HG03460 (cell line): ENCODE results near the gene LCE4A.
"Not testable (repeated sequence)": the region's sequence is repeated elsewhere in the genome, so short reads cannot be mapped to it uniquely, and the experiment has no call there.

ENCODE experiments used
- ATAC-seq: cut with Tn5 transposase; IDR thresholded peaks from one replicate; pipeline ENCODE4 v1.9.1; 2021; ENCODE audit not compliant: unreplicated experiment

LCE4A gene, protein sequence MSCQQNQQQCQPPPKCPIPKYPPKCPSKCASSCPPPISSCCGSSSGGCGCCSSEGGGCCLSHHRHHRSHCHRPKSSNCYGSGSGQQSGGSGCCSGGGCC

DNA sequence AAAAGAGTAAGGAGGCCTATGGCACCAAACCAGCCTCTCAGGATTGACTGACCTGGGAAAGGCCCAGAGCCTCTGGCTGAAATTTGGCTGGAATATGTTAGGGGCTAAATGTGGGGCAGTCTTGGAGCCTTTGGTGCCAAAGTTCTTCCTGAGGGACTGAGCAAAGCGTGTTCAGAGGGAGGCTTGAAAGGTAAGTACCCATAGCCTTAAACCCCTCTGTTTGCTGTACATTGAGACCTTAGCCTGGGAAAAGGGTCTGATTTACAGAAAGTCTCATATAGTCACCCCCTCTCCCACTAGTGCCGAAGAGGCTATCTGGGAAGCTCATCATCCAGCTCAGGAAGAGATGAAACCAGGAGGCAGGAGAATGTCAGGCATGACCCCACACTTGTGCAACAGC, at the start of gene LCE4A:
LCE4A (plus strand) TSS at position 301 of the 400 bp plus-strand sequence. CDS start 916 bp downstream, outside the sequence.
- no peak for ATAC-seq

DNA sequence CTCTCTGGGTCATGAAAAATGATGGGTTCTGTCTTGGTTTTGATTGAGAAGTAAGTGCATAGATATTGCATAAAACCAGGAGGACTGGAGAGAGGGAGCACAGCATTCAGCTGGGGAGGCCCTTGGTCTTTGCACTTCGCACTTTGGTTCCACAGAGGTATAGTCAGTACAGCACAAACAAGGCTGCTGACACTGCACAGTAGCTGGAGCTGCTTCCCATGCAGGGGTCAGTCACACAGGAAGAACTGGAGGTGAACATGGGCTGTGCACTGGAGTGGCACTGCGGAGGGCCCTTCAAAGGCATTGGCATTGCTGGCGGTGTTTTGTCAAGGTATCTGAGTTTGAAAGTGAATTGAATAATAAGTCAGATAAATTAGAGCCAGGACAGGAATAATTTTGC, 49.3 kb upstream of the LCE4A start:
- no peak for ATAC-seq

DNA sequence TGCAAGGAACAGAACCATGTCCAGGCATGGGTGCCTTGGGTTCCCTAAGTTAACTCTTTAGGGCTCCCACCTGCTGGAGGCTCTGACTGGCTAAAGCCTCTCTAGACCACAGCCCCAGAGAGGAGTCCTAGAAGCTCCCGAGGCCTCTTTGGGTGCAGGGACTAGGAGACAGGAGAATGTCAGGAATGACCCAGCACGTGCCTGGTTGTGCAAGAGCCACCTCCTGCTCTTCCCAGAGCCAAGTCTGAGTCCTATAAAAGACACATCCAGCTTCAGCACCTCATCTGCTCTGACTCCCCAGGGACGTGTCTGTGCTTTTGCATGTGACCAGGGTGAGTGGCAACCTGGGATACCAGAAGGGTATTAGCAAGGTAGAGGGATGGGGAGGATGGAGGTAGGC, 44.9 kb upstream of the LCE4A start, which contains the start of gene LCE2D:
LCE2D (plus strand) TSS at position 283 of the 400 bp plus-strand sequence. CDS start 726 bp downstream, outside the sequence.
- no peak for ATAC-seq

DNA sequence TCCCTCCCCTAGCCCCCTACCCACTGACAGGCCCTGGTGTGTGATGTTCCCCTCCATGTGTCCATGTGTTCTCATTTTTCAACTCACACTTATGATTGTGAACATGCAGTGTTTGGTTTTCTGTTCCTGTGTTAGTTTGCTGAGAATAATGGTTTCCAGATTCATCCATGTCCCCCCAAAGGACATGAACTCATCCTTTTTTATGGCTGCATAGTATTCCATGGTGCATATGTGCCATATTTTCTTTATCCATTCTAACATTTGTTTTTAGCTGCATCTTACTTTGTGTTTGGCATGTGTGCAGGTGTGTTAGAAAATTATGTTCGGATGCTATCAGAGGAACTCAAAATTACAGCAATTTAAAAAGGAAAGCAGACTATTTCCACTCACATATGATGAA, 41.8 kb upstream of the LCE4A start:
- ATAC-seq: not testable (repeated sequence)

DNA sequence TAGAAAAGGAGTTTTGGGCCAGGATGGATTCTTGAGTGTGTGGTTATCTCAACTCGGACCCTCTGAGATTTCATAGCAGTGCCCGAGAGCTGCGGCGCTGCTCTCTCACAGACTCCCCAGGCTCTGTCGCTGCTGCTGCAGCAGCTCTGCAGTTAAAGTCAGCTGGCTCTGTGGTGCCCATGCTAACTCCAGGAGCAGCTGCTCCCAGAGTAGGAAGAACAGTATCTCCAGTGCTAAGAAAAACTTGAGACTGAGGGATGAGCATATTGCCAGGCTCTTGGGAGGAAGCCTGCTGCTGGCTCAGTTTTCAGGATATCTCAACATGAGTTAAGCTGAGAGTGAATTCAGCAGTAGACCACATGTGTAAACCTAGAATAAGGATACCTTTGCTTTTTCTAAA, 40.3 kb upstream of the LCE4A start:
- ATAC-seq: no peak

DNA sequence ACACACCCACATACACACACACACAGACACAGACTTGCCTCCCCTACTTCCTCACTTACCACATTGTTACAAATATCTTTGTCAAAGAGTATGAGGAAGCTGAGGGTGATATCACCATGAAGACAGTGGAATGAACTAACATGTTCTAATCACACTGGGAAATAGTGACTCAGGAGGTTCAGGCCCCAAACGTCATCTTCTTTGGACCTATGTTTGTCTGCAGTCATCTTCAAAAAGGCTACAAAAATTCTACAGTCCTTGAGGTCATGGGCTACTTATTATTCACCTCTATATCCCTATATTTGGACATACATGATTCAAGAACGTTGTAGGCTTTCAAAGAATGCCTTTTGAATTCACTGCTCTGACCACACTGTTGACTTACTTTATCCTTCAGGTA, 34.9 kb upstream of the LCE4A start:
- no peak for ATAC-seq

DNA sequence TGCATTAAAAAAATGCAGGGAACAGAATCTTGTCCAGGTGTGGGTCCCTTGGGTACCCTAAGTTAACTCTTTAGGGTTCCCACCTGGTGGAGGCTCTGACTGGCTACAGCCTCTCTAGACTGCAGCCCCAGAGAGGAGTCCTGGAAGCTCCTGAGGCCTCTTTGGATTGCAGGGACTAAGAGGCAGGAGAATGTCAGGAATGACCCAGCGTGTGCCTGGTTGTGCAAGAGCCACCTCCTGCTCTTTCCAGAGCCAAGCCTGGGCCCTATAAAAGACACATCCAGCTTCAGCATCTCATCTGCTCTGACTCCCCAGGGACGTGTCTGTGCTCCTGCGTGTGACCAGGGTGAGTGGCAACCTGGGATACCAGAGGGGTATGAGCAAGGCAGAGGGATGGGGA, 33.0 kb upstream of the LCE4A start, which contains the start of gene LCE2C:
LCE2C (plus strand) TSS at position 297 of the 400 bp plus-strand sequence. CDS start 737 bp downstream, outside the sequence.
- ATAC-seq: not testable (repeated sequence)

DNA sequence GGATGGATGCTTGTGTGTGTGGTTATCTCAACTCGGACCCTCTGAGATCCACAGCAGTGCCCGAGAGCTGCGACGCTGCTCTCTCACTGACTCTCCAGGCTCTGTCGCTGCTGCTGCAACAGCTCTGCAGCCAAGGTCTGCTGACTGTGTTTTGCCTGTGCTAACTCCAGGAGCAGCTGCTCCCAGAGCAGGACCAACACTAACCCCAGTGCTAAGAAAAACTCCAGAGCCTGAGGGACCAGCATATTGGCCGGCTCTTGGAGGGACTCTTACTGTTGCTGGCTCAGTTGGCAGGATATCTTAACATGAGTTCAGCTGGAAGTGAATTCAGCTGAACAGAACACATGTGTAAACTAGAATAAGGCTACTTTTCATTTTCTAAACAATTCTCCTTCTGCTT, 28.5 kb upstream of the LCE4A start:
- no peak for ATAC-seq

DNA sequence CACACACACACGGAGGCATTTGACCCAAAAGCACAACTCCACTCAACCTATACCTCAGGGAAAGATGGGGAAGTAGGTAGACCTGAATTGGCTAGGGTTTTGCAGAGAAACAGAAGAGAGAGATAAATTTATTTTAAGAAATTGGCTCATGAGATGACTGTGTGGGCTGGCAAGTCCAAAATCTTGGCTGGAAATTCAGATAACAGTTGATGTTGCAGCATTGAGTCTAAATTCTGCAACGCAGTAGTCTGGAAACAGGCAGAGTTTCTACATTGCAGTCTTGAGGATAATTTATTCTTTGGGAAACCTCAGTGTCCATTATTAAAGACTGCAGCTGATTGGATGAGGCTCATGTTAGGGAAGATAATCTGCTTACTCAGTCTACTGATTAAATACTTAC, 26.3 kb upstream of the LCE4A start:
- no peak for ATAC-seq

DNA sequence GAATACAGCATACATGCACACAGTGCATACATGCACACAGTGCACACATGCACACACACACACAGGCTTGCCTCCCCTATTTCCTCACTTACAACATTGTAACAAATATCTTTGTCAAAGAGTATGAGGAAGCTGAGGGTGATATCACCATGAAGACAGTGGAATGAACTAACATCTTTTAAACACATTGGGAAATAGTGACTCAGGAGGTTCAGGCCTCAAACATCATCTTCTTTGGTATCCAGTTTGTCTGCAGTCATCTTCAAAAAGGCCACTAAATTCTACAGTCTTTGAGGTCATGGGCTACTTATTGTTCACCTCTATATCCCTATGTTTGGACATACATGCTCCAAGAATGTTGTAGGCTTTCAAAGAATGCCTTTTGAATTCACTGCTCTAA, 24.1 kb upstream of the LCE4A start:
- ATAC-seq: no peak

DNA sequence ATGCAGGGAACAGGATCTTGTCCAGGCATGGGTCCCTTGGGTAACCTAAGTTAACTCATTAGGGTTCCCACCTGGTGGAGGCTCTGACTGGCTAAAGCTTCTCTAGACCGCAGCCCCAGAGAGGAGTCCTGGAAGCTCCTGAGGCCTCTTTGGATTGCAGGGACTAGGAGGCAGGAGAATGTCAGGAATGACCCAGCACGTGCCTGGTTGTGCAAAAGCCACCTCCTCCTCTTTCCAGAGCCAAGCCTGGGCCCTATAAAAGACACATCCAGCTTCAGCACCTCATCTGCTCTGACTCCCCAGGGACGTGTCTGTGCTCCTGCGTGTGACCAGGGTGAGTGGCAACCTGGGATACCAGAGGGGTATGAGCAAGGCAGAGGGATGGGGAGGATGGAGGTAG, 22.1 kb upstream of the LCE4A start, which contains the start of gene LCE2B:
LCE2B (plus strand) TSS at position 301 of the 400 bp plus-strand sequence. CDS start 721 bp downstream, outside the sequence.
- ATAC-seq: not testable (repeated sequence)

DNA sequence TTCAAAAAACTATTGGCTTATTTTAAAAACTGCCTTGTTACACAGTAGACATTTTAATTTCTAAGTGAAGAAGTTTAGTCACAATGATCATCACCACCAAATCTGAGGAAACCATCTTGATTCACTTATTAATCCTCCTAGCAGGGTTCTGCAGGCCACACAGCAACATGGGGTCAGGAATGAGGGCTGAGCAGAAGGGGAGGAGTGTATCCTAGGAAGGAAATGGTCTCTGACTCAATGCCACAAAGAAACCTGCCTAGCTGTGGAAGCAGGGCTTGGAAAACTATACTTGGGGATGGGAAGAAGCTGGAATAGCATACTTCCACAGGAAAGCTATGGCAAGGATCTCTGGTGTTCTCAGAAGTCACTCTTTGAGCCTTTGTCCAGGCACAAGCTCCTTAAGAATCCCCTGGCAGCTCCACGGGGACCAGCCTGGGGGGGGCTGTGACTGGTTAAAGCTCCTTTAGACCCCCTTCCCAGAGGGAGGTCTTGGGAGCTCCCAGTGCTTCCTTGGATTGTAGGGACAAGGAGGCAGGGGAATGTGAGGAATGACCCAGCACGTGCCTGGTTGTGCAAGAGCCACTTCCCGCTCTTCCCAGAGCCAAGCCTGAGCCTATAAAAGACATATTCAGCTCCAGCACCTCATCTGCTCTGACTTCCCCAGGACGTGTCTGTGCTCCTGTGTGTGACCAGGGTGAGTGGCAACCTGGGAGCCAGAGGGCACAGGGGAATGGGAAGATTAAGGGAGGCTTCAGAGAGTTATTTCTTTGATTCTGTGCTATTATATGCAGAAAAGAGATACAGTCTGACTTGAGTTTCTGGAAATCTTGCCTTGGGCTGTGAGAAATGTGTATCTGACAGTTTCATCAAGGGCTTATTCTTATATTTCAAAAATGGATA, 10.0 kb upstream of the LCE4A start, which contains the start of gene LCE2A:
LCE2A (plus strand) TSS at position 645 of the 900 bp plus-strand sequence. CDS start 557 bp downstream, outside the sequence.
- ATAC-seq: no peak

DNA sequence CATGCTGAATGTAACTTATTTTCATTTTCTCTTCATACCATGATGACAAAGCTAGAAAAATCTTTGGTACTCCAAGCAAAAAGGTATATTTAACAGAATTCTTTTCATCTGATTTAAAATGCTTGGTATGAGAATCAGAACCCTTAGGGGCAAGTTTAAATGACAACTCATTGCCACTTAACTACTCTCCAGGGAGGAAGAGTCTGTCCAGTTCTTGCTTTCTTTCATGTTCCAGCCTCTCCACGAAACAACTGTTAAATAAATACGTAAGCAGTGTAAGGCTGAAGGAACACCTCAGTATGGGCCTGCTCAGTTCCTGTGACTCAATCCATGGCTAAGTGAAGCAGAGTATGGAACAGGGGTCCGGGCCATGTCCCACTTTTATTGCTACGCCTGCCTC, 8.2 kb upstream of the LCE4A start:
- no peak for ATAC-seq

DNA sequence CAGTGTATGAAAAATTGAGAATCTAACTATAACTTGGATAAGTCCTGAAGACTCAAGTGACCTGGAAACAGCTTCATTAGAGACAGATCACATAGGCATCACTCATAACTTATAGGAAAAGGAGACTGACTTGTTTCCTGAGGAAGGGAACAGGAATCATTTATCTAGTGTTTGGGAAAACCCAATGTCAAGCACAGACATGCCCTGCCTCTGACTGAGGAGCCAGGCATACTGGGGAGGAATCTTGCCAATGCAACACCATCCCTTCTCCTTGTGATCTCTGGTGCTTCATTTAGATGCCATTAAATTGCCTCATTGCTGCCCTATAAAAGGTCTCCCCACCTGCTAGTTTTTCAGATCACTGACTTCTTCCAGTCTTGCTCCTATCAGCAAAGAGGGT, 10.3 kb downstream of the LCE4A start:
- ATAC-seq: no peak

DNA sequence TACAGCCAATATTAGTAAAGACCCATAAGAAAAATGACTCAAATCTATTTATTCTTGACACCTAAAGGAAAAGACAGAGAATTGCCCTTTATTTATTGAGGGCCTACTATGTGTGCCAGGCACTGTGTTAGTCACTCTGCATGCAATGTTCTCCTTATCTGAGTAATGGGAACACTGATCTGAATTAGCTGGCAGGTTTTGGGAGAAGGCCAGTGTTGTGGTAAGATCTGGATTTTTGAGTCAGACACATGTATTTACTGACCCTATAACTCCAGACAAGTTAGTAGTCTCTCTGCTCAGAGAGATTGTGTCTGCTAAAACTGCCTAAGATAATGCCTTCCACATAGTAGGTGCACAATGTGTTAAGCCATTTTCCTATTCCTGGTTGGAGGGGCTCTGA, 17.3 kb downstream of the LCE4A start:
- no peak for ATAC-seq

DNA sequence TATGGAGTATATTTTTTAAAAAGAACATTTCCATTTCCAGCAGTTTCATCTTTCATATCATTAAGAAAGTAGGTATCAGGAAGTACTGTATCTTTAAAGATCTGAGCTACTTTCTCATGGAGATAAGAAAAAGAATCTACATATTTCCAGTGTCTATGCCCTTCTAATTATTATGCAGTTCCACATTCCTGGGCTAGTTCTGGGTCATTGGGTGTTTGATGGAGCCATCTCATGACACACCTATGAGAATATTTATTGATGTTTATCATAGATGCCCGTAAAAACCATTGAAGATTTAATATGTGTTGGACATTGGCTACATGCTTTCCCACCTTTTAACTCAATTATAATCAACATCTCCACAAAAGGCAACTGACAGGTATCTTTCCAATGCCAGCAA, 21.0 kb downstream of the LCE4A start:
- ATAC-seq: no peak

DNA sequence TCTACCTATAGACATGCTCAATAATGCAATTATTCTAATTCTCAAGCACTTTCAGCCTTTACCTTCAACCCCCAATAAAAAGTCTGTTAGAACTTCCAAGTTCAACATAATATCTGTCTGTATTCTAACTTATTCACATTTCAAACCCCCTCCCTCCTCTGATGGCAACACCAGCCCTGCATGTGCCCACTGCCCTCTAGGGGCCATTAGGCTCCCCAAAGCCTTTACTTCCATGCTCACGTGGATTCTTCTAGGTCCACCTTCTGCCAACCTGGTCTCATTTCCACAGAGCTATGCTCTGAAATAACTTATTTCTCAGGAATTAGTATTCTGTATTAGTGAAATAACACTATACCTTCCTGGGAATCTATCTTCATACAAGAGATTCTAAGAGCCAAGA, 27.7 kb downstream of the LCE4A start:
- ATAC-seq: no peak

DNA sequence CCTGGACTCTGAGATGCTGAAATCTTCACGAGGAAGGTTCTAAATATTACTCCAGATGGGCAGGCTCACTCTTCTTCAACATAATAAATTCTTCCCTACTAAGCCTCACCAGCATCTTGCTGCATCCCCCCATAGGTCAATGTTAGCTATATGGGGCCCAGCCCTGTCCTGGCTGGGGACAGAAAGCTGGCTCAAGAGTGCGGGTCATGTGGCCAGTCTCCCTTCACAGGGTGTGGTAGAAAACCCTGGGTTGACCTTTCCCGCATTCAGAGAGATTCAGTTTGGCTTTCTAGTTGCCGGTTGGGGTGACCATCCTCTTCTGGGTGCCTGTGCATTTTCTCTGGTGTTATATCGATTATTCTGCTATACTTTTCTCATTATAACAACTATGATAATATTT, 30.0 kb downstream of the LCE4A start:
- ATAC-seq: no peak

DNA sequence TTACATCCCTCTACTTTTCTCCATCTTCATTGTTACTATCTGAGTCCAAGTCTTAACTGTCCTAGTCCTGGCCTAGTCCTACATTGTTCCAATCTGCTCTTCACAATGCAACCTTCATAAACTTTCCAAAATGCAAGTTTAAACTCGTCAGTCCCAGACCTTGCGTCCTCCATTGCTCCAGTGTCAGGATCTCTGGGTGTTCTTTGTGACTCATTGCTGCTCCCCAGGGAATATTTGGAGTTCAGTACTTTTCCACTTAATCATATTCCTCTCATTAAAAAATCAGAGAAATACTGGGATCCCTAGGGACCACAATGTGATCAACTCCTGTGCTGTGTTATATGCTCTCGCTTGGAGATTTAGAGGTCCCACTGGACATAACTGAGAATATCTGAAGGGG, 31.9 kb downstream of the LCE4A start:
- no peak for ATAC-seq

DNA sequence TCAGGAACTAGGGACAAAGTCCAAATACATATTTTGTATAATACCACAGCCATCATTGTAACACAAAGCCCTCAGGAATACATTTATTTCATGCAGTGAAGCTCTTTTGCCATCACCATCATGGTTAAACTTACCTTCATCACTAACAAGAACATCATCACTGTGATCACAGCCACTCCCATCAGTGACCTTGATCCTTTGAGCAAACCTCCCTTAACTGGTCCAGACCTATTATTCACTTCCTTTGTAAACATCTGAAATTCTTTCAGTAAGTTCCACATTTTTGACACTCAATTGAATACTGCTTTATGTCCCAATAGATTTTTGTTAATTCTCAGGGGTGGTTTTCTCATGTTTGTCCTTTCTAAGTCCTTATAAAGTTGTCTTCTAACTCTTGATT, 33.7 kb downstream of the LCE4A start:
- ATAC-seq: no peak

DNA sequence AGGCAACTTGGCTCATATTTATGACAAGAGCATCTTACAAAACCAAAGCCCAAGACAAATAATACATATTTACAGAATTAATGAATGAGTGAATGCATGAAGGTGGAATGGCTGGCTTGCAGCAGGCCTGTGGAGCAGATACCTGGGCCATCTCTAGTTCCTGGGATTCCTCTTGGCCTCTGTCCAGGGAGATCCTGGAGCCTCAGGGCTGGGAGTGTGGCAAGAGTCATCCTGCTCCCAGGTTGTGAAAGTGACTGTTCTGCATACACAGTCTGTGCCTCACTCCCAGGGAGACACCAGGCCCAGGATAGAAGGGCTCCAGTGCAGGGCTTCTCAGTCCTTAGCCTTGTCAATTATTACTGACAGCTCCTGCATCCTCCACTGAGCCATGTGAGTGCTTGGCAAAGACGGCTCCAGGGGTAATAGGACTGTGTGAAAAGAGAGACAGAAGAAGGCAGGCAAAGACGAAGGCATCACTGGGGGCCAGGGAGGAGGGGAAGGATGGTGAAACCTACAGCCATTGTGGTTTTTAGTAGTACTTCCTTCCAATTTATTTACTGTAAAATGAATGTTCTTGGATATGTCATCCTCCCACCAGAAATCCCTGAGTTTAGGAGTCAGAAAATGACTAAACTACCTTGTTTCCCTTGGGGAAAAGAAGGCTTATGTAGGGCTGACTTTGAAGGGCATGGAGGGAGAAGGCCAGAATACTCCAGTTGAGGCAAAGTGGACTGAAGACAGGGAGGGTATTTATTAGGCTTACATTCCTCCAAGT, 35.6 kb downstream of the LCE4A start:
- no peak for ATAC-seq
